Stimulated activated CD4-positive, alpha-beta T cell treated with anti-CD3 and anti-CD28 coated beads, Interleukin-4, amount 100 ng/mL, for 48 hours (primary cell): ENCODE data around the gene SCFD2.
"Not testable (repeated sequence)": the region's sequence is repeated elsewhere in the genome, so short reads cannot be mapped to it uniquely, and the experiment has no call there.

Source experiments
- DNase-seq, 2 donors: peaks; one replicate each; pipeline ENCODE4 v3.0.0-alpha.2; 2020; ENCODE audit warnings: low read depth in 2 of 2

The SCFD2 gene

DNA sequence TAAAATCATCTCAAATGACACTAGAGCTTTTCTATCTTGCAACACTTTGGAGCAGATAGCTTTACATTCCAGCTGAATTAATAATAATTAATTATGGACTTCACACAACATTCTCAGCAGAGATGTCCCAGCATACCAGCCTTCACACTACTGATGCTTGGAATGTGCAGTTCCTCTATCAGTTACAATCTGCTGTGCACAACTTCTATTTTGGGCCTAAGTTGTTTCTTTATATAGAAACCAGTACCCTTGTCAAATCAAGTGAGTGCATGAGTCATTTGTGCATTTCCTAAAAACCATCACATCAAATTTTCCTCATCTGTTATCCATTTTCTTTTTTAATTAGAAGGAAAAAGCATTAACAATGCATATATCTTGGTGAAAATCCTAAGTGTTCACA lies 512.5 kb downstream of the SCFD2 start:
- DNase-seq: no peak

DNA sequence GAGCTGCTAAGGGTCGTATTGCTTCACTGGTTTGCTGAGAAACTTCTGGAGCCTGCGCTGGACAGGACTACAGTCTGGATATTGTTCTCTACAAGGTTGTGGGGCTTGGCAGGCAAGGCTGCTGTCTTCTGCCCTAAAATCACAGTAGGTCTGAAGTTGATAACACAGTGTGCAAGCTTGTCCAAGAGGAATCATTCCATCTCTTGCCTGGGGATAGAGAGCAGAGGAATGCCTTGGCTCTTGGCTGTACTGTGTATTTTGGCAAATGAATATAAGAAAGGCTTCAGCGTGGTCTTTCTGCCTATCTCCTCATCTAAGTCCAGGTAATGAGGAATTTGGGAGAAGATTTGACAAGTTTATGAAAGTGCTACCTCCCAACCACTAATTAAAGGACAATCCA lies 513.1 kb downstream of the SCFD2 start:
- no peak for DNase-seq

DNA sequence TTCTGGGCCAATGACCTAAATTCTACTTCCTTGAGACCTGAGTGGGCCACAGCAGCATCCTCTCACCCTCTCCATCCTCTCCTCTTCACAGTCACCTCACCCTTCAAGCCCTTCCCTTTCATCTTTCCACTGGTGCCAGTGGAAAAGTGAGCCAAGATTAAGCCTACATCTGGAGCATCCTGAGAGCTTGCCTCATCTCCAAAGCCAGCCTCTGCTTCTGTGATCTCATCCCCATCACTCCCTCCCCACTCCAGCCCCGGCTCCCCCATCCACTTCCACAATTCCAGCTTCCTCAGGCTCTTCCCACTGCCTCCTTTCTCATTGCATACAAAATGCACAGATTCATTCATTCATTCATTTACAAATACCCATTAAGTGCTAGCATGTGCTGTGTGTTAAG lies 513.8 kb downstream of the SCFD2 start:
- no peak for DNase-seq

GRCh38 chr4:52850406-52851124 lies 515.3 kb downstream of the SCFD2 start:
- DNase-seq: no peak

GRCh38 chr4:52848254-52848653 lies 517.6 kb downstream of the SCFD2 start:
- no peak for DNase-seq

GRCh38 chr4:52846502-52846901 lies 519.4 kb downstream of the SCFD2 start:
- DNase-seq: no peak

- DNase-seq: no peak
Measured at GRCh38 chr4:52844596-52844995, 521.3 kb downstream of the SCFD2 start.

DNA sequence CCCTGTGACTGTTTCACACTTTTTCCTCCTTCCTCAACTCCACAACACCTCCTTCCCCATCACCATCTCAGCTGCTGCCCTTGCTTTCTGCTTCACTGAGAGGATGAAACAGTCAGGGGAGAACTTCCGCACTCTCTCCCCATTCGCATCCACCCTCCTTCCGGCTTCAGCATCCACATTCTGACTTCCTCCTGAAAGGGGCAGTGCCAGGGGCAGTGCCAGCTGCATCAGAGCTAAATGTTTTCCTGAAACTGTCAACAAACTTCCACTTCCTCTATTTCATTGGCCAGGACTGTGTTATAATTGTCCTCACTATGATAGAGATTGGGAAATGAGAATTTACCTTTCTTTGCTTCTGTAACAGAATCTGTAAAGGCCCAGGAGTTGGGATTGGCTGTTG lies 521.9 kb downstream of the SCFD2 start:
- DNase-seq: no peak

DNA sequence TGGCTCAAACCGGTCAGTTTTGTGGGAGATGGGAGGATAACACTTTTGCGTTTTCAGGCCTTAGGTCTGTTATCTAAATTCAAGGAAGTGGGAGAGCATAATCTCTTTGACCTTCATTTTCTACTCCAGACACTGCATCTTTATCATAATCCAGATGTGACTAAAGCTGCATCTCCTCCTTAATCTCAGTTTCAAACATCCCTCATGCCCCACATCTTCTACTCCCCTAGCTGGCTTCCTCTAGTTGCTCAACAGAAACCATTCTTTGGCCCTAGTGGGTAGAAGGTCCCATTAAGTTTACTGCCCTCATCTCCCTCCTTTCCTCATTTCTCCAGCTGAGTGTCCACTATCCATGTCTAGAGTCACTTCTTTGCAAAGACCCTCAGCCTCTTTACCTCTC lies 522.5 kb downstream of the SCFD2 start:
- no peak for DNase-seq

GRCh38 chr4:52842792-52843191 lies 523.1 kb downstream of the SCFD2 start:
- DNase-seq: no peak

- no peak for DNase-seq
Measured at GRCh38 chr4:52841682-52842456, 524.0 kb downstream of the SCFD2 start.

DNA sequence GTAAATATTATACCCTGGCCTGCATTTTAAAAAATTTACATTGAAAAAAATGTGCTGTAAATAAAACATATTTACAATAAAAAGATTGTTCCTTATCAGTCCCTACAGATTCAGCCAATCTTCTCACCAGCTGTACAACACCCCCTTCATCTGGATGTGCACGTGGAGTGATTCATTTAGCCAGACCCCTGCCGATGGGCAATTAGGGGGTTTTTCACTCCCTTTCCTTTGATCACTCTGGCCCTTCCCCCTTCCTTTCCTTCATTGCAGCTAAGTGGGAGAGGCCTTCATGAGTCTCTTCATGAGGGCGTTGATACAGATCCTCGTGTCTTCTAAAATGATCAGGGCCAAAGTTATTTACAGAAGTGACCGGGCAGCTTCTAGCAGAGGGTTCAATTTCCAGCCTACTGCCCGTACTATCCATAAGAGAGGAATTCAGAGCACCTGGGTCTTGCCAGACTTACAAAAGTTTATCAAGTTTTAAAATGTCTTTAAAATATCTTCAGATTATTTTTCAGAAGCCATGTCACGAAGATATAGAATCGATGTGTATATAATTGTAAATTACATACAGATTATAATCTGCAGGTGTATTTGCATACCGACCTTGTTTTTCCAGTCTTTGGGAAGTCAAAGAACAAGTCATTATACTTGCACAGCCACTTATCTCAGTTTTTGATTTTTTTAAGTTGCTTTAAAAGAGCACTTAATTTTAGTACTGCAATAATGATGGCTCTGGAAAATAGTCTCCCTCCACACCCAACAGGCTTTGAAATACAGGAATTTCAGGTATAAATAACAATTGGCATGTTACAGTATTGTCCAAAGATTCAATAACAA lies 525.1 kb downstream of the SCFD2 start:
- no peak for DNase-seq

GRCh38 chr4:52838729-52839586 lies 526.9 kb downstream of the SCFD2 start:
- DNase-seq: no peak

DNA sequence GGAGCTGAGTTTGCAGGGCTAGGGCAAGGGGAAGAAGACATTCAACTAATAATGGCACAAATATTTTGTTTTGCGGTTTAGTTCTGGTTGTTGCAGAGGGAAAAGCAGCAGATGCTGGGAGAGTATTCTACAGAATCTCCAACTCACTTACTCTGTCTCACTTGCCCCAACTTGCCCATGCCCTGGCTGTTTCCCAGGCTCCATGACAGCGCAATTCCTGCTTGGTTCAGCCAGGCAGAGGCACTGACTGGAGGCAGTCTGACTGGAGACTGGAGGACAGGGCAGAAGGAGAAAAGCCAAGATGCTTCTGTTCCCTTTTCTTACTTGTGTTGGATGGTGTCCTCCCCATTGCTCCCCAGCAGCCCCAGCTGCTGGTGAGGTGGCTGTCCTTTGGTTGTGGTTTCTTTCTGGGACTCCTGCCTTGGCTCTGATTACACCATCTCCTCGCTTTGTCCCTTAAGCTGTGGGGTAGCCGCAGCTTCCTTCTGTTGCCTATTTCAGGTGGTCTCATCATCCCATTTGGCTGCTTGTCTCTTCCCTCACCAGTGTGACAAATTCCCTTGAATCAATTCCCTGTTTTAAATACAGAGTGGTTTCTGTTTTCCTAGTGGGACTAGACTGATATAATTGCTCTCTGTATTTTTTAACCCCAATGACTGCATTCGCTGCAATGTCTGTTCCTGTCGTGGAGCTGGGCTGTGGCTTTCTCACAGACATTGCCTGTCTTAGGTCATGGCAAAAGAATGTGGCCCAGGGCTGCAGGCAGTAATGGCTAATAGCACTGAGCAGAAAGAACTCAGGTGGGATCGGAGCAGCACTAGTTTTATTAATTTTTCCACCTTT lies 527.9 kb downstream of the SCFD2 start:
- no peak for DNase-seq

DNA sequence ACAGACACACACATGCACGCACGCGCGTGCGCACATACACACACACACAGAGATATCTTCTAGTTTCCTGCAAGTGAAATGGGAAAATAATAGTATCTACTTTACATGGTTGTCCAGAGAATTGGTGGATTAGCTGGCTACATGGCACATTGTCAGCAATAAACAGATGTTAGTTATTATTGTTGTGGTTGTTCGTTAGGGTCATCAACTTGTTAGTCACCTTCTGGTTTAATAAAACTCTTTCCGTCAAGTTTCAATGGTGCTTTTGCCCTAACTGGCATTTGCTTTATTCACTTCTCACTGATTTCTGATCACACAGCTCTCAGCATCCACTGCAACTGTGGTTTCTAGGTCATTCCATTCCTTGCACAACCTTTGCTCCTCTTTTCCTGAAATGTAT lies 529.2 kb downstream of the SCFD2 start:
- DNase-seq: no peak

DNA sequence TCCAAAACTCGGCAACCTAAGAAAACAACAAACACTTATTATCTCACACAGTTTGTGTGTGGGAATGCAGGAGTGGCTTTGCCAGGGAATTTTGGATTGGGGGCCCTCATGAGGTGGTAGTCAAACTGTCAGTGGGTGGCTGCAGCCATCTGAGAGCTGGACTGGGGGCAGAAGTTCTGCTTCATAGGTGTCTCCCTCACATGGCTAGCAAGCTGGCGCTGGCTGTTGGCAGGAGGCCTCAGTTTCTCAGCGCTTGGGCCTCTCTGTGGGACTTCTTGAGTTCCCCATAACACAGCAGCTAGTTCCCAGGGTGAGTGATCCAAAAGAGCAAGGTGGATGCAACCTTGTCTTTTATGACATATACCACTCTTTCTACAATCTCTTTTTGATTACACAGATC lies 529.7 kb downstream of the SCFD2 start:
- no peak for DNase-seq

GRCh38 chr4:52834641-52835456 lies 531.0 kb downstream of the SCFD2 start:
- not testable (repeated sequence) for DNase-seq

DNA sequence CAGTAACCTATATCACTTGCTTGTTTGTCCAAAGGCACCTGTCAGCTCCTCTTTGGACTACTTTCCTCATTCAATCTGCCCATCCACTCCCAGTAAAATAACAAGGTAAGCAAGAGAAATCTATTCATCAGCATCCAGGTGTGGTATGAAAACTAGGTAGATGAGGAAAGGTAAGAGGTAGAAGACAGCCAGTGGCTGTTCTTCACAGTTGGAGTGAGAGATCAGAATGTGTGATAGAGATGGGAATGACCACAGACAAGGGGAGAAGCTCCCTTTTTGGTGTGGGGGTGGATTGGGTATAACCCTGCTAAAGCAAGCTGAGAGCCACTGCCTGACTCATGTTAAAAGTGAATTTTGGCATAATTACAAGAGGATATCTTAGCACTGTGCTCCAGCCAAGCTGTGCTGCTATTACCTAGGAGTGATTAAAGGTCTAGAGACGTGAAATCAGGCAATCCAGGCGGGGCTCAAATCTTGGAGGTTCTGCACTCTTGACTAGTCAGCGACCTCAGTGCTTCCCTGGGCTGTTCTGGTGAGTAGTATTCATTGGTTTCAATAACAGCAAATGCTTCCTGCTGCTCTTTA lies 531.8 kb downstream of the SCFD2 start:
- DNase-seq: no peak

DNA sequence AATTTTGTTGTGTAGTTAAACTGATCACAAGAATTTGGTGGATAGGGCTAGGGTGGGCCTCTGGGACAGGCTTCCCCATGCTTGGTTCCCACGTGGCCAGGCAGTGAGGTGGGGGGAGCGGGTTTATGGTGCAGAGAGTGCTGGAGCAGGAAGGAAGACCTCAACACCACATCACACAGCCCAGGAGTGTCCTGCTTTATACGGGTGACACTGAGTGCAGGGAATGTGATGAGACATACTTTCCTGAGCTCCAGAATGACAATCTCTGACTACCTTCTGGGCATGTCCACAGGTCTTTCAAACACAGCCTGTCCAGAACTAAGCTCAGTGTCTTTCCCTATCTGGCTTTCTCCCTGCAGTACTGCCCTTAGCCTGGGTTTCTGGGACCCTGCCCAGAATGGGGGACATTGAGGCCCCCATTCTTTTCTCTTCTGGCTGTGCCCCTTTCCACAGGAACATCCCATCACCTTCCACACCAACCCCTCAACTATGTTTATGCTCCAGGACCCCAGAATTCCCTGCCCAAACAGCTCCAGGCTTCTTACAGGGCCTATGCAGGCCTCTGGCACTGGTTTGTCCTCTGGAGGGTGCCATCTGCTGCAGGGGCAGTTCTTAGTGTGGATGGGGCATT lies 540.3 kb downstream of the SCFD2 start:
- no peak for DNase-seq
